SH-SY5Y (cell line): ENCODE data around the gene ART4.

Experiments used
- GATA2 ChIP-seq: IDR thresholded peaks from 2 replicates; pipeline ENCODE4 v1.6.1; 2011; ENCODE audit warnings: mild to moderate bottlenecking, low read depth, low read length
- GATA3 ChIP-seq: IDR thresholded peaks from 2 replicates; pipeline ENCODE4 v1.6.1; 2011; ENCODE audit warnings: low read depth, mild to moderate bottlenecking, low read length, moderate library complexity

DNA sequence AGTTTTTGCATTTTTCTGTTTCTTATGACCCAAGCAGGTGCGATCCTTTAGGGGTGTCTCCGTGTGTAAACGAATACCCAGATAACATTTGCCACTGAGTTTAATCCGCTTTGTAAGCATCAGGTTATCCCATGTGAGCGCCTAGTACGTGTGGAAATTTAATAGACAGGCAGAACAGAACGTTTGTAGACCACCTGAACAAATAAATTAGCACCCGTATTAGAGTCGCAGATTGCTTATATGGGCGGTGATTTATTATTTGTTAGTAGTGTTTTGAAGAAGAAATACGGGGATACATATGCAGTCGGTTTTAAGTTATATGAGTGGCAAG, 39.5 kb downstream of the ART4 start:
- no peak for TF ChIP-seq GATA2
- TF ChIP-seq GATA3, result no peak
